HEK293T (cell line): ENCODE results near the gene LRPPRC.

Experiments used
- BHLHE40 ChIP-seq: fragments of 450-650 bp; IDR thresholded peaks from 2 replicates; pipeline ENCODE4 v1.6.1; 2016; ENCODE audit warnings: mild to moderate bottlenecking, moderate library complexity, borderline replicate concordance
- ELF4 ChIP-seq: fragments of 450-650 bp; IDR thresholded peaks from 2 replicates; pipeline ENCODE4 v1.6.1; 2017; ENCODE audit warnings: antibody characterized with exemption
- FOXA1 ChIP-seq: fragments of 450-650 bp; IDR thresholded peaks from 2 replicates; pipeline ENCODE4 v1.6.1; 2016; ENCODE audit warnings: mild to moderate bottlenecking
- FOXK2 ChIP-seq: fragments of 450-650 bp; IDR thresholded peaks from 2 replicates; pipeline ENCODE4 v1.6.1; 2016; ENCODE audit warnings: mild to moderate bottlenecking
- FOXM1 ChIP-seq: fragments of 450-650 bp; IDR thresholded peaks from 2 replicates; pipeline ENCODE4 v1.6.1; 2017; ENCODE audit warnings: mild to moderate bottlenecking, borderline replicate concordance
- L3MBTL2 ChIP-seq: fragments of 450-650 bp; conservative IDR thresholded peaks from 2 replicates; pipeline ENCODE4 v1.6.1; 2016; ENCODE audit warnings: mild to moderate bottlenecking
- SP1 ChIP-seq: fragments of 450-650 bp; IDR thresholded peaks from 2 replicates; pipeline ENCODE4 v1.6.1; 2017
- SUZ12 ChIP-seq: fragments of 450-650 bp; IDR thresholded peaks from 2 replicates; pipeline ENCODE4 v1.6.1; 2016; ENCODE audit warnings: mild to moderate bottlenecking
- ZNF384 ChIP-seq: fragments of 450-650 bp; IDR thresholded peaks from 2 replicates; pipeline ENCODE4 v1.6.1; 2016

DNA sequence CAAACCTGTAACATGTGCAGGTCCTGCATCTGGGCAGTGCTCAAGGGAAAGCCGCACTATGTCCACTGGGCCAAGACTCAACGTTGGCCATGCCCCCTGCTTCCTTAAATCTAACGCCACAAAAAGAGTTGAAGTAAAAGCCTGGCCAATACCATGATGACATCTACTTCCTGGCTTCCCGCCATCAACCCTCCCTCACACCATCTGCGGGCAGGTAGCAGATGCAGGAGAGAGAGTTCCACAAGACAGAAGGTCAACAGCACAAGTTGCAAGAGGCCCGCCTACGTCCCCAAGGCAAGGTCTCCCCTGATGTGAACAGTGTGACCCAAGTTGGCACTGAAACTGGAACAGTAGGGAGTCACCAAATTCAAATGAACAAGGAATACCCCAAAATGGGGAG, 108.6 kb downstream of the LRPPRC start:
- TF ChIP-seq ZNF384, result no peak
- TF ChIP-seq FOXK2, result no peak
- no peak for TF ChIP-seq SP1
- TF ChIP-seq SUZ12, result no peak
- no peak for TF ChIP-seq BHLHE40
- no peak for TF ChIP-seq FOXM1
- TF ChIP-seq FOXA1, result no peak
- no peak for TF ChIP-seq ELF4
- TF ChIP-seq L3MBTL2, result no peak
